A549 treated with CORT108297 at 1 μM for 4 hours (cell line): ENCODE measurements around the gene OBI1. TPM values are rescaled to one million over a fixed set of nuclear protein-coding genes. Genes with fewer than 3 reads are reported as not detected.

Experiments
- total RNA-seq: library from RNA; stranded (reverse); fragments of 200-300 nt; extraction: Qiagen RNA extraction; gene quantifications from 5 replicates; pipeline ENCODE4 v1.2.3, GENCODE V29; 2022

The OBI1 gene, protein sequence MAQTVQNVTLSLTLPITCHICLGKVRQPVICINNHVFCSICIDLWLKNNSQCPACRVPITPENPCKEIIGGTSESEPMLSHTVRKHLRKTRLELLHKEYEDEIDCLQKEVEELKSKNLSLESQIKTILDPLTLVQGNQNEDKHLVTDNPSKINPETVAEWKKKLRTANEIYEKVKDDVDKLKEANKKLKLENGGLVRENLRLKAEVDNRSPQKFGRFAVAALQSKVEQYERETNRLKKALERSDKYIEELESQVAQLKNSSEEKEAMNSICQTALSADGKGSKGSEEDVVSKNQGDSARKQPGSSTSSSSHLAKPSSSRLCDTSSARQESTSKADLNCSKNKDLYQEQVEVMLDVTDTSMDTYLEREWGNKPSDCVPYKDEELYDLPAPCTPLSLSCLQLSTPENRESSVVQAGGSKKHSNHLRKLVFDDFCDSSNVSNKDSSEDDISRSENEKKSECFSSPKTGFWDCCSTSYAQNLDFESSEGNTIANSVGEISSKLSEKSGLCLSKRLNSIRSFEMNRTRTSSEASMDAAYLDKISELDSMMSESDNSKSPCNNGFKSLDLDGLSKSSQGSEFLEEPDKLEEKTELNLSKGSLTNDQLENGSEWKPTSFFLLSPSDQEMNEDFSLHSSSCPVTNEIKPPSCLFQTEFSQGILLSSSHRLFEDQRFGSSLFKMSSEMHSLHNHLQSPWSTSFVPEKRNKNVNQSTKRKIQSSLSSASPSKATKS
- total RNA-seq = 7.8 to 10.7 TPM (median 8.4 TPM) in 5 replicates

DNA sequence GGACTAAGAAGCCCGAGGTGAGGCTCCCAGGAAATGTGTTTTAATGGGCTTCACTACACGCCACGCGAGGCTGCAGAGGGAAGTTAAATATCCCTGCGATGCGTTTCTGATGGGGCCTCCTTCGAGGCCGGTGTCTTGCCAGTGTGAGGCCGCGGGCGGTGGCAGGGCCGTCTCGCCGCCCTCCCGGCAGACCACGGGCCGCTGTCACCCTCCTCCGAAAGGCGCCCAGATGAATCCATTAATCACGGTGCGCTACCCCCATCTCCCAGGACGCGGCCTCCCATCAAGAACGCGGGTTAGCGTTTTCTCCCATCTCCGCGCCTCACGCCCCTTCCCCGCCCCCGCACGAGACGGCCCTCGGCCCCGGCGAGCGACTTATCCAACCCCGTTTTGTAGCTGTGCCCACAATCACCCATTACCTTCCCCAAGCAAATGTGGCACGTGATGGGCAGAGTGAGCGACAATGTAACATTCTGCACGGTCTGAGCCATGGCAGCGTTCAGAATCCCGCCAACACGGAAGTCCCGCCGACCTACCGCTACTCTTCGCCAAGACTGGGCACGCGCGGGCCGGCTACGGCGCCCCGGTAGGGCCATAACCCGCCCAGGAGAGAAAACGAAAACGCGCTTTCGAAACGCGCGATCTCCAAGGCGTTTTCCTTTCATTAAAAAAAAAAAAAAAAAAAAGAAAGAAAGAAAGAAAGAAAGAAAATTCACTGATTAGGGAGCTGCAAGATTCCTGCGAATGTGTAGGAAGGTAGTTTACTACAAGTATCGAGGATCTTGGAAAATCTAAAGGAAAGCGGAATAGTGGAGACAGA, at the start of gene OBI1:
OBI1 (minus strand) TSS at position 526 of the 820 bp plus-strand sequence; CDS start at position 491, 35 bp downstream.

DNA sequence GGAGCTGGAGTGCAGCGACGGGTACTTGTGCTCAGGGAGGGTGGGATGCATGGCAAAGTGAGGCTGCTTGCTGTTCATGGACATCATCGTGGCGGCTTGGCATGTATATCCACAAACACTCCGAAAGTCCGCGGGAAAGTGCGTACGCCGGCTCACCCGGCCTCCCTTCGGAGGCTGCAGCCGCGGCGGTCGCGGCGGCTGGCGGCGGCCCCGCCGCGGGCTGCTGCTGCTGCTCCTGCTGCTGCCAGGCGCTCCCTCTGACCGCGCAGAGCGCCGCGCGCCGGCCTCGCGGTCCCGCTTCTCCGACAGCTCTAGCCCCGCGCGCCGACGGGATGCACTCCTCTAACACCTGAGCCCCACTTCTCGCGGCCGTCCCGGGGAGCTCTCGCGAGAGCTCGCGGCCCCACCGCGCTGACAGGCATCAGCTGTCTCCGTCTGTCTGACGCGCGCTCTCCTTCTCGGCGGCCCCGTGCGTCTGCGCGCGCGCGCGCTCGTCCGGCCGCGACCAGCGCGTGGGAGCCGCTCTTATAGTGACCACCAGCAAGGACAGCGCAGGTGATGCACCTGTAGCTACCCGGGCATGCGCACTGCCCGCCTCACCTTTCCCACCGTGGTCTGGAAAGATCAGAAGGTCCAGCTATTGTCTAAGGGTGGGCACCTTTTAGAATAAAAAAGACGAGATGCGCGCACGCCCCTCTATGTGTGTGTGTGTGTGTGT, 55.6 kb downstream of the OBI1 start, which contains the start of gene POU4F1:
POU4F1 (minus strand) TSS at position 313 of the 718 bp plus-strand sequence; CDS start at position 87, 226 bp downstream.

Other genes with a start within 250 kb of the OBI1 start
- 0.67 to 1.0 TPM (median 1.0 TPM) in 5 replicates for gene POU4F1, start 55.6 kb downstream of the OBI1 start, total RNA-seq